Activated B cell treated with CpG ODN at 0.5 μM for 24 hours (primary cell): ENCODE measurements around the gene DEFB132. TPM values are rescaled to one million over a fixed set of nuclear protein-coding genes. Genes with fewer than 3 reads are reported as not detected.

Experiments
- ATAC-seq: fragments of 200-7000 bp; cut with Tn5 transposase; one replicate; pipeline ENCODE4 v1.10.0; 2021; ENCODE audit warnings: low read depth, mild to moderate bottlenecking, moderate library complexity
- CTCF ChIA-PET: fragments of 350-600 bp; sonication (Branson Sonifier 250); formaldehyde crosslinking; loops from one replicate; lab custom pipeline; 2021; ENCODE audit warnings: antibody characterized with exemption; lab: Charles Lee
- POLR2A ChIA-PET: fragments of 350-600 bp; sonication (Branson Sonifier 250); formaldehyde crosslinking; loops from one replicate; lab custom pipeline; 2021; ENCODE audit warnings: antibody characterized with exemption; lab: Charles Lee
- DNase-seq: peaks from one replicate; pipeline ENCODE4 v3.0.0; 2022
- H3K27ac Mint-ChIP-seq: one replicate; pipeline ENCODE4 v1.8.0; 2020; ENCODE audit warnings: mixed read lengths
- H3K27me3 Mint-ChIP-seq: one replicate; pipeline ENCODE4 v1.8.0; 2021; ENCODE audit warnings: mixed read lengths
- H3K36me3 Mint-ChIP-seq: one replicate; pipeline ENCODE4 v1.8.0; 2021; ENCODE audit warnings: low read depth, mixed read lengths
- H3K4me1 Mint-ChIP-seq: one replicate; pipeline ENCODE4 v1.8.0; 2021; ENCODE audit warnings: mixed read lengths
- H3K4me3 Mint-ChIP-seq: one replicate; pipeline ENCODE4 v1.8.0; 2020; ENCODE audit warnings: mild to moderate bottlenecking, mixed read lengths
- H3K9me3 Mint-ChIP-seq: one replicate; pipeline ENCODE4 v1.8.0; 2020; ENCODE audit warnings: mixed read lengths
- CTCF ChIP-seq: fragments of 200-600 bp; IDR thresholded peaks from one replicate; pipeline ENCODE4 v1.8.0; 2022; ENCODE audit warnings: antibody characterized with exemption, mild to moderate bottlenecking
- intact Hi-C: fragments of 100-400 bp; cut with micrococcal nuclease; formaldehyde crosslinking; loops from one replicate; pipeline ENCODE4 v1.15.1; 2024
- total RNA-seq: library from RNA; stranded (reverse); gene quantifications from 2 replicates; pipeline ENCODE4 v1.2.3, GENCODE V29; 2022

The DEFB132 gene
- total RNA-seq, 1 donor from 2014 or later: not detected

GRCh38 chr20:227439-228105 lies 30.0 kb upstream of the DEFB132 start:
- Mint-ChIP-seq H3K27me3 (no peaks in the 10 kb centered on the region), H3K27ac (peak overlapping the region; percentile 85), H3K36me3 (no peaks in the 10 kb centered on the region), H3K4me3 (peak overlapping the region; percentile 12), H3K4me1 (peaks cover 20% of the 10 kb centered on the region), H3K9me3 (no peaks in the 10 kb centered on the region)
- no peak for DNase-seq
- no peak for TF ChIP-seq CTCF
- ATAC-seq: peak; percentile 47
- CTCF ChIA-PET: interaction anchor here (1.1 to 1.4 kb wide), 3 partner anchors 37 to 99 kb away, joined by 3 to 4 read pairs (median 3); no protein-coding TSS in a partner anchor
- intact Hi-C loops: no loop called here
- POLR2A ChIA-PET: interaction anchor here (1.6 kb wide), 1 partner anchor 10 kb away, joined by 4 read pairs; no protein-coding TSS in a partner anchor

- no peaks in the 10 kb centered on the region for H3K36me3 Mint-ChIP-seq
- intact Hi-C loops: no loop called here
- H3K27ac Mint-ChIP-seq: no peak overlapping the region
- H3K4me1 Mint-ChIP-seq: peaks cover 25% of the 10 kb centered on the region
- ChIA-PET POLR2A (no interaction called here), CTCF (no interaction called here)
- H3K27me3 Mint-ChIP-seq: no peaks in the 10 kb centered on the region
- no peak overlapping the region for H3K4me3 Mint-ChIP-seq
- ATAC-seq (no peak), DNase-seq (no peak)
- no peaks in the 10 kb centered on the region for H3K9me3 Mint-ChIP-seq
- TF ChIP-seq CTCF: no peak
Measured at GRCh38 chr20:235891-236290, 21.6 kb upstream of the DEFB132 start.

GRCh38 chr20:237489-237888 lies 20.0 kb upstream of the DEFB132 start:
- Mint-ChIP-seq H3K27ac (peak overlapping the region; percentile 94), H3K36me3 (no peaks in the 10 kb centered on the region), H3K27me3 (peaks cover 3% of the 10 kb centered on the region), H3K4me3 (peak overlapping the region; percentile 83), H3K9me3 (no peaks in the 10 kb centered on the region), H3K4me1 (peaks cover 25% of the 10 kb centered on the region)
- no peak for TF ChIP-seq CTCF
- intact Hi-C loops: no loop called here
- ATAC-seq (peak; percentile 86), DNase-seq (no peak)
- CTCF ChIA-PET: interaction anchor here (0.9 to 2.0 kb wide), 2 partner anchors 12 to 29 kb away, joined by 3 to 8 read pairs; no protein-coding TSS in a partner anchor
- POLR2A ChIA-PET: interaction anchor here (0.8 to 1.3 kb wide), 4 partner anchors 10 to 87 kb away, joined by 3 to 4 read pairs (median 3); partner anchors contain the start of gene DEFB129

GRCh38 chr20:237929-238328 lies 19.6 kb upstream of the DEFB132 start:
- ChIA-PET CTCF (interaction anchor here (0.9 to 2.0 kb wide), 2 partner anchors 13 to 28 kb away, joined by 3 to 8 read pairs; no protein-coding TSS in a partner anchor), POLR2A (interaction anchor here (0.6 to 1.3 kb wide), 5 partner anchors 10 to 86 kb away, joined by 3 to 5 read pairs (median 3); partner anchors contain the start of gene DEFB129)
- TF ChIP-seq CTCF: no peak
- peaks cover 3% of the 10 kb centered on the region for H3K27me3 Mint-ChIP-seq
- peak overlapping the region; percentile 94 for H3K27ac Mint-ChIP-seq
- peak; percentile 69 for ATAC-seq
- no peaks in the 10 kb centered on the region for H3K9me3 Mint-ChIP-seq
- peaks cover 25% of the 10 kb centered on the region for H3K4me1 Mint-ChIP-seq
- DNase-seq: no peak
- intact Hi-C loops: no loop called here
- H3K4me3 Mint-ChIP-seq: peak overlapping the region; percentile 83
- no peaks in the 10 kb centered on the region for H3K36me3 Mint-ChIP-seq

- no peak for ATAC-seq
- no peak overlapping the region for H3K4me3 Mint-ChIP-seq
- no peaks in the 10 kb centered on the region for H3K9me3 Mint-ChIP-seq
- ChIA-PET POLR2A (no interaction called here), CTCF (no interaction called here)
- H3K36me3 Mint-ChIP-seq: no peaks in the 10 kb centered on the region
- DNase-seq: no peak
- H3K27ac Mint-ChIP-seq: no peak overlapping the region
- H3K4me1 Mint-ChIP-seq: peaks cover 8% of the 10 kb centered on the region
- intact Hi-C loops: no loop called here
- no peak for TF ChIP-seq CTCF
- peaks cover 3% of the 10 kb centered on the region for H3K27me3 Mint-ChIP-seq
Measured at GRCh38 chr20:242905-243304, 14.6 kb upstream of the DEFB132 start.
